Mononuclear cell (primary cell): ENCODE measurements around the gene RCOR1. TPM values are rescaled to one million over a fixed set of nuclear protein-coding genes. Genes with fewer than 3 reads are reported as not detected.
"Not testable (repeated sequence)": the region's sequence is repeated elsewhere in the genome, so short reads cannot be mapped to it uniquely, and the experiment has no call there.

Source experiments
- H3K27me3 ChIP-seq: 2 replicates; pipeline ENCODE4 v1.6.0; 2011; ENCODE audit warnings: low read length, control low read depth; ENCODE audit not compliant: insufficient read depth
- H3K4me1 ChIP-seq: 2 replicates; pipeline ENCODE4 v1.5.1; 2011; ENCODE audit warnings: mild to moderate bottlenecking, low read length, control low read depth; ENCODE audit not compliant: insufficient read depth
- H3K4me3 ChIP-seq: 2 replicates; pipeline ENCODE4 v1.5.1; 2011; ENCODE audit warnings: mild to moderate bottlenecking, low read length, moderate library complexity
- H3K9me3 ChIP-seq: 2 replicates; pipeline ENCODE4 v1.5.1; 2011; ENCODE audit warnings: low read depth, mild to moderate bottlenecking, control low read depth, low read length
- total RNA-seq: library from RNA; depleted of rRNA; stranded (reverse); fragments of >200 nt; gene quantifications from one replicate; pipeline ENCODE4 v1.2.3, GENCODE V29; 2012

RCOR1 gene
- total RNA-seq, 1 donor = 32.6 TPM

DNA sequence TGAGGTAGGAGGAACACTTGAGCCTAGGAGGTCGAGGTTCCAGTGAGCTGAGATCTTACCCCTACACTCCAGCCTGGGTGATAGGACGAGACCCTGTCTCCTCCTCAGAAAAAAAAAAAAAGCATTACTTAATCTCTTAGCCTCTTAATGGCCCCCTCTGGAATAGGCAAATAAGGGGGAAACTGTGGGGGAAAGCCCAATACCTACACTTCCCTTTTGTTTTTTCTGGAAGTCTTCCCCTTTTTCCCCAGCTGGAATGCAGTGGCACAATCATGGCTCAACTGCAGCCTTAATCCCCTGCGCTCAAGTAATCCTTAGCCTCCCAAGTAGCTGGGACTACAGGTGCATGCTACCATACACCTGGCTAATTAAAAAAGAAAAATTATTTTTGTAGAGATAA is 32.2 kb downstream of the RCOR1 start:
- Histone ChIP-seq H3K9me3 (no peaks in the 10 kb centered on the region), H3K27me3 (no peaks in the 10 kb centered on the region), H3K4me1 (peaks cover 52% of the 10 kb centered on the region), H3K4me3 (no peak overlapping the region)

DNA sequence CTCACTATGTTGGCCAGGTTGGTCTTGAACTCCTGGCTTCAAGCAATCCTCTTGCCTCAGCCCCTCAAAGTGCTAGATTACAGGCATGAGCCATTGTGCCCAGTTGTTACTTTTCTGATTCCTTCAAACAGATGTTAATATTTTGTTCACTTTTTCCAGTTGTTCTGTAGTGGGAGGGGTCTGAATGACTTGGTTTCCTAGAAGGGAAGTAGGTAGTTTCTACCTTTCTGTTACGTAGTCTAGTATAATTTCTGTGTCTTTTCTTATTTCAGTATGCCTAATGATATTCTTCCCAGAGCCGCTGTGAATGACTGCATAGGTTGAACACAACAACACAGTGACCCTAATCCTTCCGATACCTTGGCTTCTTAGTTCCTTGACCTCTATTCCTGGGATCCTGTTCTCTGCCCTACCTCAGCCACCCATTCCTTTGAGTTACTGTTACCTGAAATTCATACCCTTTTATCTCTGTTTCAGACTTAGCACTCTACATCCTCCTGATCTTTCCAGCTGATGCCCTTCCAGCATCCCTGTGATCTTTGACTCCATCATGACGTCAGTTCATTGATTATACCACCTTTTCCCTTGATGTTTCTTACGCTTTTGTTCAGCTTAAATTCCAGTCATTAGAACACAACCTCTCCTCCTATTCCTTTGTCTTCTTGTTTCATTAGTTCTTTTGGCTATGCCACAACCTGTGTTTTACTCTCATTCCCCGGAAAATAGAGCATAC is 33.3 kb downstream of the RCOR1 start:
- Histone ChIP-seq H3K4me3 (no peak overlapping the region), H3K27me3 (no peaks in the 10 kb centered on the region), H3K9me3 (no peaks in the 10 kb centered on the region), H3K4me1 (peaks cover 63% of the 10 kb centered on the region)

- no peaks in the 10 kb centered on the region for H3K27me3 ChIP-seq
- no peaks in the 10 kb centered on the region for H3K9me3 ChIP-seq
- H3K4me1 ChIP-seq = peaks cover 60% of the 10 kb centered on the region
- no peak overlapping the region for H3K4me3 ChIP-seq
Observed at GRCh38 chr14:102626530-102626929, 34.1 kb downstream of the RCOR1 start.

GRCh38 chr14:102629011-102629444 is 36.6 kb downstream of the RCOR1 start:
- H3K4me3 ChIP-seq = no peak overlapping the region

GRCh38 chr14:102629808-102630350 is 37.4 kb downstream of the RCOR1 start:
- peaks cover 44% of the 10 kb centered on the region for H3K4me1 ChIP-seq
- H3K4me3 ChIP-seq = no peak overlapping the region
- H3K27me3 ChIP-seq = no peaks in the 10 kb centered on the region
- no peaks in the 10 kb centered on the region for H3K9me3 ChIP-seq

More at GRCh38 chr14:102629011-102629444, 36.6 kb downstream of the RCOR1 start:
- Histone ChIP-seq H3K27me3 (no peaks in the 10 kb centered on the region), H3K9me3 (no peaks in the 10 kb centered on the region), H3K4me1 (peaks cover 49% of the 10 kb centered on the region)

DNA sequence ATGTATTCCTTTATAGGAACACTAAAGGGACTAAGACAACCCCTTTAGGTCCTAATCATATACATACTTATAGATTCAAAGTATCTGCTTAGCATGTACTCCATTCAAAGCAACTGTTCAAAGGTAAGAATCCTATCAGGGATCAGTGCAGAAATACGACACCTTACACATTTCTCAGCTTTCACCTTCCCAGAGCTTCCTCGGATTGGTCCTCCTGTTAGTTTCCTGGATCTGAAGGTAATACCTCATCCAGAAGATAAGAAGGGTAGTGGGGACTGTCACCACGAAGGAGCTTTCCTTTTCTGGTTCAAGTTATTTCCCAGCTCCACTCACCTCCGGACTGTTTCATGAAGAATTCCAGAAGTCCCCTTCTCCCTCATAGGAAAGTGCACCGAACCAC is 38.0 kb downstream of the RCOR1 start:
- H3K27me3 ChIP-seq = no peaks in the 10 kb centered on the region
- H3K4me3 ChIP-seq = no peak overlapping the region
- H3K9me3 ChIP-seq = no peaks in the 10 kb centered on the region
- peaks cover 44% of the 10 kb centered on the region for H3K4me1 ChIP-seq

GRCh38 chr14:102630881-102631280 is 38.4 kb downstream of the RCOR1 start:
- Histone ChIP-seq H3K4me3 (no peak overlapping the region), H3K9me3 (no peaks in the 10 kb centered on the region), H3K27me3 (no peaks in the 10 kb centered on the region), H3K4me1 (peaks cover 40% of the 10 kb centered on the region)

DNA sequence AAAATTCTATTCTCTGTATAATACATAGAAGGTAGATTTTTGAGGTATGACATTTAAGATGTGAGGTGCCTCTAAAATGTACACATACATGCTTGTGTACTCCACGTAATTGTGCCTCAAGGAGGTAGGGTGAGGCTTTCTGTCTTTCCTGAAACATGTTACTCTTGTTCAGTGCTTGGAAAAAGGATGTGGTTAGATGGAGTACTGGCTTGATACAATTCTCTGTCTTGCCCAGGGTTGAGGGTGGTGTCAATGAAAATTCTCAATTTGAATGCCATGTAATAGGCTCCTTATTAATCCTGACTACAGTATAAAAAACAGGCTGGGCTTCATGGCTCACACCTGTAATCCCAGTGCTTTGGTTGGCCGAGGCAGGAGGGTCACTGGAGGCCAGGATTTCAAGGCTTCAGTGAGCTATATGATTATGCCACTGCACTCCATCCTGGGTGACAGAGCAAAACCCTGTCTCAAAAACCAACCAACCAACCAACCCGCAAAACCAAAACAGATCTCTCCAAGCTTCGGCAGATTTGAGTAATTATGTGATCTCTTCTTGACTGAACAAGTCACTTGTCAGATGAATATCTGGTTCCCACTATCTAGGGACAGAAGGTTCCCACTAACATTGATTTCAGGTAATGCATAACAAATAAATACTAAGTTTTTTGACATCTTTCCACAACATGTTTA is 41.6 kb downstream of the RCOR1 start:
- Histone ChIP-seq H3K4me3 (no peak overlapping the region), H3K4me1 (peaks cover 22% of the 10 kb centered on the region), H3K27me3 (no peaks in the 10 kb centered on the region), H3K9me3 (no peaks in the 10 kb centered on the region)

- peaks cover 47% of the 10 kb centered on the region for H3K4me1 ChIP-seq
- H3K4me3 ChIP-seq, H3K27me3 ChIP-seq, H3K9me3 ChIP-seq: not testable (repeated sequence)
Observed at GRCh38 chr14:102639611-102640010, 47.2 kb downstream of the RCOR1 start.

DNA sequence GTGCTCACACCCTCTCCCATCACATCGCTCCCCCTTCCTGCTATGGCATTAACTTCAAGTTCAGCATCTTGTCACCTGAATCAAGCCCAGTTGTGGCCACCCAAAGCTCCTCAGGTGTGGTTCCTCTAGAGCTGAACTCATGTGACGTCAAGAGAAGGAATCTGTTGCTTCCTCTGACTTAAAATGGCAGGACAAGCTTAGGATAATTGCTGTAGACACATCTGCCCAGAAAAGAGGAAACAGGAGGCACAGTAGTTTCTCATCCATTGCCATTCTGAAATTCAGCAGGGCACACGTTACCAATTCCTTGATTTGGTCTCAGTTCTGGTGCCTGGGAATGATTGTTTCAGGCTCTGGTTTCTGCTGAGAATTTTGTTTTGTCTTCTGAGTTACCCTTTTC is 52.1 kb downstream of the RCOR1 start:
- peaks cover 76% of the 10 kb centered on the region for H3K4me1 ChIP-seq
- no peak overlapping the region for H3K4me3 ChIP-seq
- H3K27me3 ChIP-seq = no peaks in the 10 kb centered on the region

GRCh38 chr14:102645746-102646440 is 53.4 kb downstream of the RCOR1 start:
- no peak overlapping the region for H3K4me3 ChIP-seq

More for the DNA sequence above, 52.1 kb downstream of the RCOR1 start:
- H3K9me3 ChIP-seq = no peaks in the 10 kb centered on the region

GRCh38 chr14:102646615-102647014 is 54.2 kb downstream of the RCOR1 start:
- no peaks in the 10 kb centered on the region for H3K9me3 ChIP-seq
- H3K27me3 ChIP-seq = no peaks in the 10 kb centered on the region
- no peak overlapping the region for H3K4me3 ChIP-seq
- peaks cover 68% of the 10 kb centered on the region for H3K4me1 ChIP-seq

More at GRCh38 chr14:102645746-102646440, 53.4 kb downstream of the RCOR1 start:
- H3K27me3 ChIP-seq = no peaks in the 10 kb centered on the region
- peaks cover 71% of the 10 kb centered on the region for H3K4me1 ChIP-seq
- H3K9me3 ChIP-seq = no peaks in the 10 kb centered on the region

GRCh38 chr14:102652194-102652593 is 59.7 kb downstream of the RCOR1 start:
- H3K27me3 ChIP-seq = no peaks in the 10 kb centered on the region
- H3K9me3 ChIP-seq = no peaks in the 10 kb centered on the region
- peaks cover 25% of the 10 kb centered on the region for H3K4me1 ChIP-seq
- no peak overlapping the region for H3K4me3 ChIP-seq

DNA sequence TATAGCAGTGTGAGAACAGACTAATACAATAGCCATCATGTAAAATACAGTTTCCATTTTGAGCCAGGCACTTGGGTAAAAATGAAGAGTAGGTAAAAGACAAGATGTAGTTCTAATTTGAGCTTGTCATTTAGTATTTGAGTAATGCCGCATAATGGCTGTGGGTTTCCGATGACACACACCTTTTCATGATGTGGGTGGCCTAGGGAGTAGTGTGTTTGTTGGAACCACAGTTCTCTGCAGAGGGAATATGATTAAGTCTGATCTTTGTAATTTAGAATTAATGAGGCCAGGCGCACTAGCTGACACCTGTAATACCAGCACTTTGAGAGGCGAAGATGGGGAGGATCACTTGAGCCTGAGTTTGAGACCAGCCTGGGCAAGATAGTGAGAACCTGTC is 61.8 kb downstream of the RCOR1 start:
- Histone ChIP-seq H3K27me3 (no peaks in the 10 kb centered on the region), H3K4me1 (peaks cover 23% of the 10 kb centered on the region), H3K4me3 (no peak overlapping the region), H3K9me3 (no peaks in the 10 kb centered on the region)

- Histone ChIP-seq H3K4me3 (no peak overlapping the region), H3K9me3 (no peaks in the 10 kb centered on the region), H3K27me3 (no peaks in the 10 kb centered on the region), H3K4me1 (peaks cover 15% of the 10 kb centered on the region)
Observed at GRCh38 chr14:102655137-102655536, 62.7 kb downstream of the RCOR1 start.
